Breast epithelium (tissue), 3 donors: ENCODE results near the gene MARCHF3.

Source experiments
- POLR2A ChIP-seq: fragments of 450-650 bp; IDR thresholded peaks from one replicate; pipeline ENCODE4 v1.6.1; 2016; ENCODE audit warnings: antibody characterized with exemption, mild to moderate bottlenecking, moderate library complexity
- POLR2AphosphoS5 ChIP-seq, 3 donors: sonication (generic); formaldehyde crosslinking; IDR thresholded peaks; one replicate each; pipeline ENCODE4 v1.6.1; 2017; ENCODE audit warnings: antibody characterized with exemption in 3 of 3
- TF ChIP-seq, protein P1 (sequence below), 3 donors: fragments of 450-650 bp; IDR thresholded peaks; one replicate each; pipeline ENCODE4 v1.5.1; 2016 to 2017; ENCODE audit warnings: antibody characterized with exemption in 3 of 3, mild to moderate bottlenecking in 3 of 3, moderate library complexity in 3 of 3

DNA sequence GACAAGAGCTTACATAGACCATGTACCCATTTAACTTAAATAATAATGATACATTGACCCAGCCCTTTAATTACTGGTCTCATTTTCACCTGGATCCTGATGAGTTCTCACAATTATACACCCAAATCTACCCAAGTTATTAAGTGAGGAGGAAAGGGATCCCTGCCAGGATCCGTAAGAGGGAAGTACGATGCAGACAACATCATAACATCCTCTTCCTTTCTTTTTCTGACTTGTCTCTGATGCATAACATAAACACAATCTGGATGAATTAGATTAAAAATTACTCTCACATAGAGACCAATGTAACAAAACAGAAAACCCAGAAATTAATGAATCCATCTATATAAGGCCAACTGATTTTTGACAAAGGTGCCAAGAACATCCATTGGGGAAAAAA lies 17.0 kb downstream of the MARCHF3 start:
- TF ChIP-seq, protein P1, sequence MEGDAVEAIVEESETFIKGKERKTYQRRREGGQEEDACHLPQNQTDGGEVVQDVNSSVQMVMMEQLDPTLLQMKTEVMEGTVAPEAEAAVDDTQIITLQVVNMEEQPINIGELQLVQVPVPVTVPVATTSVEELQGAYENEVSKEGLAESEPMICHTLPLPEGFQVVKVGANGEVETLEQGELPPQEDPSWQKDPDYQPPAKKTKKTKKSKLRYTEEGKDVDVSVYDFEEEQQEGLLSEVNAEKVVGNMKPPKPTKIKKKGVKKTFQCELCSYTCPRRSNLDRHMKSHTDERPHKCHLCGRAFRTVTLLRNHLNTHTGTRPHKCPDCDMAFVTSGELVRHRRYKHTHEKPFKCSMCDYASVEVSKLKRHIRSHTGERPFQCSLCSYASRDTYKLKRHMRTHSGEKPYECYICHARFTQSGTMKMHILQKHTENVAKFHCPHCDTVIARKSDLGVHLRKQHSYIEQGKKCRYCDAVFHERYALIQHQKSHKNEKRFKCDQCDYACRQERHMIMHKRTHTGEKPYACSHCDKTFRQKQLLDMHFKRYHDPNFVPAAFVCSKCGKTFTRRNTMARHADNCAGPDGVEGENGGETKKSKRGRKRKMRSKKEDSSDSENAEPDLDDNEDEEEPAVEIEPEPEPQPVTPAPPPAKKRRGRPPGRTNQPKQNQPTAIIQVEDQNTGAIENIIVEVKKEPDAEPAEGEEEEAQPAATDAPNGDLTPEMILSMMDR (IDR thresholded peaks at IDR 0.05): no peak
- TF ChIP-seq POLR2AphosphoS5 (IDR thresholded peaks at IDR 0.05) (no peak), POLR2A (no peak)
